HepG2 (cell line): ENCODE data around the gene PARS2. TPM values are rescaled to one million over a fixed set of nuclear protein-coding genes. Genes with fewer than 3 reads are reported as not detected.

Experiments used
- ATAC-seq: fragments of 200-7000 bp; cut with Tn5 transposase; 3 replicates; pipeline ENCODE4 v1.9.1; 2020; ENCODE audit warnings: mild to moderate bottlenecking, moderate library complexity
- BruUV-seq: library from RNA; stranded (reverse); fragments of 400-500 nt; replicated peaks from 2 replicates; lab custom pipeline; 2021; lab: Mats Ljungman, UMichigan
- CTCF ChIA-PET: fragments of 300-600 bp; formaldehyde crosslinking; extraction: SDS; loops from one replicate; lab custom pipeline; 2021; ENCODE audit warnings: low total read pairs, inconsistent platforms, low intra/inter-chr PET ratio; lab: Yijun Ruan, JAX
- POLR2A ChIA-PET: fragments of 350-600 bp; sonication (Branson Sonifier 250); formaldehyde crosslinking; loops from one replicate; lab custom pipeline; 2020; ENCODE audit warnings: antibody characterized with exemption, inconsistent platforms; lab: Yijun Ruan, JAX
- DNase-seq: peaks from one replicate; pipeline ENCODE4 v3.0.0-alpha.2; 2015; ENCODE audit warnings: low spot score
- FAIRE-seq: peaks from 3 replicates; lab custom pipeline; 2011; peaks lifted over from hg19 to GRCh38; lab: Jason Lieb, UNC
- H2AFZ ChIP-seq: one replicate; pipeline ENCODE4 v1.6.1; 2011; ENCODE audit warnings: low read length, inconsistent platforms
- H3K27ac ChIP-seq: fragments of 300-600 bp; 3 replicates; pipeline ENCODE4 v1.8.0; 2011; ENCODE audit warnings: mixed run types, mild to moderate bottlenecking, mixed read lengths, low read length, inconsistent platforms; ENCODE audit not compliant: insufficient read depth; ENCODE audit errors: extremely low read length
- H3K27me3 ChIP-seq, 2 experiments: fragments of 200-600 bp in 1 of 2; 2 replicates in 1 of 2; 3 replicates in 1 of 2; pipeline versions ENCODE4 v1.6.0 to v1.8.0; 2011; ENCODE audit warnings: low read length in 2 of 2, mild to moderate bottlenecking in 2 of 2, moderate library complexity in 2 of 2, inconsistent platforms in 1 of 2; ENCODE audit not compliant: insufficient read depth in 2 of 2, control insufficient read depth in 1 of 2
- H3K36me3 ChIP-seq, 2 experiments: fragments of 200-600 bp in 1 of 2; replicated peaks in 1 of 2; 2 replicates in 1 of 2; 3 replicates in 1 of 2; pipeline versions ENCODE4 v1.5.1 to v1.8.0; 2011; ENCODE audit warnings: low read length in 2 of 2, inconsistent platforms in 1 of 2; ENCODE audit not compliant: insufficient read depth in 2 of 2, control insufficient read depth in 1 of 2
- H3K4me1 ChIP-seq: 2 replicates; pipeline ENCODE4 v1.5.1; 2012; ENCODE audit warnings: low read length, inconsistent platforms; ENCODE audit not compliant: insufficient read depth
- H3K4me2 ChIP-seq: 2 replicates; pipeline ENCODE4 v1.6.0; 2011; ENCODE audit warnings: low read depth, low read length, inconsistent platforms
- H3K4me3 ChIP-seq, 3 experiments: fragments of 200-600 bp in 1 of 3; sonication (generic), shearing (Covaris generic) in 1 of 3; replicated peaks in 1 of 3; 2 replicates each; pipeline ENCODE4 v1.5.1; 2011 to 2016; ENCODE audit warnings: low read length in 3 of 3, inconsistent platforms in 2 of 3, low read depth in 2 of 3, mild to moderate bottlenecking in 2 of 3, control low read depth in 1 of 3, mixed read lengths in 1 of 3; ENCODE audit not compliant: insufficient read depth in 1 of 3
- H3K79me2 ChIP-seq: one replicate; pipeline ENCODE4 v1.6.1; 2011; ENCODE audit warnings: low read length, inconsistent platforms; ENCODE audit not compliant: insufficient read depth
- H3K9ac ChIP-seq: 2 replicates; pipeline ENCODE4 v1.6.0; 2011; ENCODE audit warnings: mild to moderate bottlenecking, low read depth, low read length, inconsistent platforms; ENCODE audit not compliant: insufficient read depth
- H3K9me3 ChIP-seq: 2 replicates; pipeline ENCODE4 v1.5.1; 2012; ENCODE audit warnings: mild to moderate bottlenecking, low read length
- H4K20me1 ChIP-seq: 2 replicates; pipeline ENCODE4 v1.6.0; 2011; ENCODE audit warnings: inconsistent platforms, mild to moderate bottlenecking, low read length, moderate library complexity; ENCODE audit not compliant: insufficient read depth
- CBFB ChIP-seq: sonication (generic); formaldehyde crosslinking; IDR thresholded peaks from 2 replicates; pipeline ENCODE4 v1.4.0; 2020; ENCODE audit warnings: missing genetic modification reagents
- KDM4B ChIP-seq: sonication (generic); formaldehyde crosslinking; IDR thresholded peaks from 2 replicates; pipeline ENCODE4 v1.4.0; 2020; ENCODE audit warnings: missing genetic modification reagents
- MBD4 ChIP-seq: IDR thresholded peaks from 2 replicates; pipeline ENCODE4 v1.6.1; 2012; ENCODE audit warnings: low read length, inconsistent platforms, borderline replicate concordance
- MIXL1 ChIP-seq: IDR thresholded peaks from 2 replicates; pipeline ENCODE4 v1.6.1; 2016
- RORA ChIP-seq: sonication (generic); formaldehyde crosslinking; IDR thresholded peaks from 2 replicates; pipeline ENCODE4 v1.5.0; 2020; ENCODE audit warnings: mild to moderate bottlenecking, missing genetic modification reagents, moderate library complexity
- ZNF207 ChIP-seq: fragments of 450-650 bp; IDR thresholded peaks from 2 replicates; pipeline ENCODE4 v1.6.1; 2016; ENCODE audit warnings: antibody characterized with exemption, borderline replicate concordance
- ZNF501 ChIP-seq: sonication (generic); formaldehyde crosslinking; IDR thresholded peaks from 2 replicates; pipeline ENCODE4 v1.5.1; 2020; ENCODE audit warnings: mild to moderate bottlenecking, moderate library complexity, missing genetic modification reagents
- ZNF563 ChIP-seq: sonication (generic); formaldehyde crosslinking; IDR thresholded peaks from 2 replicates; pipeline ENCODE4 v1.8.0; 2022; ENCODE audit warnings: mild to moderate bottlenecking, moderate library complexity, missing genetic modification reagents
- WGBS: methylation state at CpG from one replicate; pipeline ENCODE4 v1.1.6; 2017; ENCODE audit warnings: low lambda C conversion rate; 5-methylcytosine and 5-hydroxymethylcytosine counted together
- in situ Hi-C: cut with HindIII; loops from 2 replicates; pipeline ENCODE4 v1.10.0; 2017; ENCODE audit warnings: low pct_unique_long_range_greater_than_20kb; ENCODE audit not compliant: extremely low pct_ligation_motif_present
- intact Hi-C: fragments of 100-400 bp; cut with micrococcal nuclease; formaldehyde crosslinking; loops from one replicate; pipeline ENCODE4 v1.10.0; 2022; ENCODE audit not compliant: unreplicated experiment
- polyA plus RNA-seq, 8 experiments: library from polyadenylated mRNA; depleted of rRNA in 3 of 8; stranded (reverse) in 7 of 8; unstranded in 1 of 8; fragments of >200 nt; fragmentation: Illumina TruSeq in 4 of 8; extraction: Trizol in 4 of 8; gene quantifications; 2 replicates each; pipeline versions ENCODE4 v1.2.1 to v1.2.3, GENCODE V29; 2011 to 2016; ENCODE audit warnings: low read depth in 4 of 8, missing spikeins in 1 of 8, mixed read lengths in 1 of 8; ENCODE audit not compliant: insufficient read depth in 1 of 8
- total RNA-seq, 5 experiments: library from RNA; depleted of rRNA; stranded (reverse); fragments of >200 nt; fragmentation: Illumina TruSeq; extraction: Trizol; gene quantifications; 2 replicates each; pipeline ENCODE4 v1.2.3, GENCODE V29; 2016; ENCODE audit warnings: low read depth in 1 of 5
- TF ChIP-seq, protein P1 (sequence below): sonication (generic); formaldehyde crosslinking; IDR thresholded peaks from 2 replicates; pipeline ENCODE4 v1.4.0; 2020; ENCODE audit warnings: missing genetic modification reagents, borderline replicate concordance
- TF ChIP-seq, protein P2 (sequence below), 2 experiments: fragments of 450-650 bp in 1 of 2; sonication (generic) in 1 of 2; formaldehyde crosslinking; IDR thresholded peaks; 2 replicates each; pipeline versions ENCODE4 v1.5.0 to v1.8.0; 2020 to 2022; ENCODE audit warnings: mild to moderate bottlenecking in 1 of 2, missing genetic modification reagents in 1 of 2

Gene PARS2
- total and polyA plus RNA-seq, 2 of the 13 experiments (the other 11 are each of a cell fraction or from before 2014, with no cell fraction given): 2.4 to 4.6 TPM

DNA sequence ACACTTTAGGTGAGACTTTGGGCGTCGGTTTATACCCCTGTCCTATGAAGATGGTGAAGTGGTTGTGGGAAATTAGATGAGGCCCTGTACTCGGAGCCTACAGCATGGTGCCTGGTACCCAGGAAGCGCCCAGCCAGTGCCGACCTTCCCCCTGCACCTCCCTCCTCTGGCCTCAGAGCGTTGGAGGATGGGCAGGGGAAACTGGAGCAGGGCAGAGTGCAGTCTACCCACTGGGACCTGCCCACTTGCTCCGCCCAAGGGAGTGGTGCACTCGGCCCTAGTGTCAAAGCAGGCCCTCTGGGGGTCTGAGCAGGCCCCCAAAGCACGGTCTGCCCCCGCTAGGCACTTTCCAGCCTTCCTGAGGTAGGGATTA, 49.8 kb upstream of the PARS2 start:
- no peak overlapping the region for H2AFZ ChIP-seq
- no peaks in the 10 kb centered on the region for H4K20me1 ChIP-seq
- POLR2A ChIA-PET: no interaction called here
- H3K27me3 ChIP-seq: peaks cover 6 to 47% of the 10 kb centered on the region in 2 experiments; a peak in 4 of 5 replicates
- H3K79me2 ChIP-seq: no peaks in the 10 kb centered on the region
- in situ Hi-C loops (loop anchor here (5.0 to 10.0 kb wide), 2 partner anchors 142 to 181 kb away; partner anchors contain the start of gene BSND), intact Hi-C loops (no loop called here)
- H3K4me3 ChIP-seq: no peak overlapping the region
- WGBS: 22% methylated on average over 6 of the region's 10 CpGs
- BruUV-seq: no TSS peak
- H3K27ac ChIP-seq: no peak overlapping the region
- H3K4me1 ChIP-seq: peaks cover 35% of the 10 kb centered on the region
- H3K36me3 ChIP-seq: no peaks in the 10 kb centered on the region
- no peaks in the 10 kb centered on the region for H3K9me3 ChIP-seq
- no peak overlapping the region; the same call in 1 of the 2 replicates for H3K4me2 ChIP-seq
- H3K9ac ChIP-seq: no peak overlapping the region
- ATAC-seq (no peak), DNase-seq (no peak), FAIRE-seq (no peak)
- no peak for TF ChIP-seq MIXL1 (CRISPR knock-in tag)
- TF ChIP-seq, protein P1, sequence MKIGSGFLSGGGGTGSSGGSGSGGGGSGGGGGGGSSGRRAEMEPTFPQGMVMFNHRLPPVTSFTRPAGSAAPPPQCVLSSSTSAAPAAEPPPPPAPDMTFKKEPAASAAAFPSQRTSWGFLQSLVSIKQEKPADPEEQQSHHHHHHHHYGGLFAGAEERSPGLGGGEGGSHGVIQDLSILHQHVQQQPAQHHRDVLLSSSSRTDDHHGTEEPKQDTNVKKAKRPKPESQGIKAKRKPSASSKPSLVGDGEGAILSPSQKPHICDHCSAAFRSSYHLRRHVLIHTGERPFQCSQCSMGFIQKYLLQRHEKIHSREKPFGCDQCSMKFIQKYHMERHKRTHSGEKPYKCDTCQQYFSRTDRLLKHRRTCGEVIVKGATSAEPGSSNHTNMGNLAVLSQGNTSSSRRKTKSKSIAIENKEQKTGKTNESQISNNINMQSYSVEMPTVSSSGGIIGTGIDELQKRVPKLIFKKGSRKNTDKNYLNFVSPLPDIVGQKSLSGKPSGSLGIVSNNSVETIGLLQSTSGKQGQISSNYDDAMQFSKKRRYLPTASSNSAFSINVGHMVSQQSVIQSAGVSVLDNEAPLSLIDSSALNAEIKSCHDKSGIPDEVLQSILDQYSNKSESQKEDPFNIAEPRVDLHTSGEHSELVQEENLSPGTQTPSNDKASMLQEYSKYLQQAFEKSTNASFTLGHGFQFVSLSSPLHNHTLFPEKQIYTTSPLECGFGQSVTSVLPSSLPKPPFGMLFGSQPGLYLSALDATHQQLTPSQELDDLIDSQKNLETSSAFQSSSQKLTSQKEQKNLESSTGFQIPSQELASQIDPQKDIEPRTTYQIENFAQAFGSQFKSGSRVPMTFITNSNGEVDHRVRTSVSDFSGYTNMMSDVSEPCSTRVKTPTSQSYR (CRISPR knock-in tag): peak; percentile 12; the same call in 1 of the 2 replicates
- CTCF ChIA-PET: no interaction called here

DNA sequence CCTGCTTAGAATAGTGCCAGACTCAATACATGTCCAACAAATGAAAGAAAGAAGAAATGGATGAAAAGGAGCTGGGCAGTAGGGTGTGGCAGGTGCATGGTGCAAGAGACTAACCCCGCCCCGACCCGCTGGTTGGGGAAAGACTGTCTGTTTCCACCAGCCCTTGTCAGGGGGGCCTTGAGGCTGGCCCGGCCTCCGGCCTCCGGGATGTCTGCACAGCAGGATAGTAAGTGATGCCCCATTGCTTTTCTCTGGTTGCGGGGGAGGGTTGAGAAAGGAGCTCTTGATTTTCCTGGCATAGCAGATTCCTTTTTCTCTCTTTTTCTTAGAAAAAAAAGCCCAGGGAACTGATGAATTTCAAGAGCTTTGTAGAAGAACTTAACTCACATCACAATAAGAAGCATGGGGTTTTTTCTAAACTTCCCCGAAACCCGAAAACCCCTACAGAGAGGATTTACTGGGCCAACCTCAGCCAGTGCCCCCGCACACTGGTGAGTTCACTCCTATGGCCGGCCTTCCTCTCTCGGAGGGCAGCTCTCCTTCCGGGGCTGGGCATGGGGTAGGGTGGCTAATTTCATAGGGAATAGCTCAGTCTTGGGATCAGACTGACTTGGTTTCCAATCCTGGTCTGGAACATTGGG, 49.3 kb upstream of the PARS2 start:
- FAIRE-seq (no peak), DNase-seq (no peak)
- 37% methylated on average over 11 of the region's 13 CpGs for WGBS
- peaks cover 6 to 44% of the 10 kb centered on the region in 2 experiments; a peak in 4 of 5 replicates for H3K27me3 ChIP-seq
- H2AFZ ChIP-seq: no peak overlapping the region
- POLR2A ChIA-PET: no interaction called here
- H3K4me1 ChIP-seq: peaks cover 40% of the 10 kb centered on the region
- in situ Hi-C loops: loop anchor here (5.0 to 10.0 kb wide), 2 partner anchors 141 to 181 kb away; partner anchors contain the start of gene BSND
- H3K9me3 ChIP-seq: no peaks in the 10 kb centered on the region
- H3K79me2 ChIP-seq: no peaks in the 10 kb centered on the region
- TF ChIP-seq CBFB (CRISPR knock-in tag) (no peak), RORA (CRISPR knock-in tag) (no peak), MBD4 (no peak), ZNF563 (CRISPR knock-in tag) (no peak), ZNF501 (CRISPR knock-in tag) (no peak), ZNF207 (no peak), KDM4B (no peak)
- TF ChIP-seq, protein P2, sequence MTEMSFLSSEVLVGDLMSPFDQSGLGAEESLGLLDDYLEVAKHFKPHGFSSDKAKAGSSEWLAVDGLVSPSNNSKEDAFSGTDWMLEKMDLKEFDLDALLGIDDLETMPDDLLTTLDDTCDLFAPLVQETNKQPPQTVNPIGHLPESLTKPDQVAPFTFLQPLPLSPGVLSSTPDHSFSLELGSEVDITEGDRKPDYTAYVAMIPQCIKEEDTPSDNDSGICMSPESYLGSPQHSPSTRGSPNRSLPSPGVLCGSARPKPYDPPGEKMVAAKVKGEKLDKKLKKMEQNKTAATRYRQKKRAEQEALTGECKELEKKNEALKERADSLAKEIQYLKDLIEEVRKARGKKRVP (CRISPR knock-in tag; IDR thresholded peaks at IDR 0.05): no peak
- TF ChIP-seq, all 625 proteins: peak for 0
- no TSS peak for BruUV-seq
- no peak overlapping the region for H3K4me2 ChIP-seq
- H3K4me3 ChIP-seq: no peak overlapping the region
- CTCF ChIA-PET: no interaction called here
- no peak overlapping the region for H3K27ac ChIP-seq
- intact Hi-C loops: no loop called here
- no peak overlapping the region for H3K9ac ChIP-seq
- no peaks in the 10 kb centered on the region for H4K20me1 ChIP-seq
- no peaks in the 10 kb centered on the region for H3K36me3 ChIP-seq
- no peak for ATAC-seq
